ENCODE measurements around the gene SETBP1.

Gene SETBP1

DNA sequence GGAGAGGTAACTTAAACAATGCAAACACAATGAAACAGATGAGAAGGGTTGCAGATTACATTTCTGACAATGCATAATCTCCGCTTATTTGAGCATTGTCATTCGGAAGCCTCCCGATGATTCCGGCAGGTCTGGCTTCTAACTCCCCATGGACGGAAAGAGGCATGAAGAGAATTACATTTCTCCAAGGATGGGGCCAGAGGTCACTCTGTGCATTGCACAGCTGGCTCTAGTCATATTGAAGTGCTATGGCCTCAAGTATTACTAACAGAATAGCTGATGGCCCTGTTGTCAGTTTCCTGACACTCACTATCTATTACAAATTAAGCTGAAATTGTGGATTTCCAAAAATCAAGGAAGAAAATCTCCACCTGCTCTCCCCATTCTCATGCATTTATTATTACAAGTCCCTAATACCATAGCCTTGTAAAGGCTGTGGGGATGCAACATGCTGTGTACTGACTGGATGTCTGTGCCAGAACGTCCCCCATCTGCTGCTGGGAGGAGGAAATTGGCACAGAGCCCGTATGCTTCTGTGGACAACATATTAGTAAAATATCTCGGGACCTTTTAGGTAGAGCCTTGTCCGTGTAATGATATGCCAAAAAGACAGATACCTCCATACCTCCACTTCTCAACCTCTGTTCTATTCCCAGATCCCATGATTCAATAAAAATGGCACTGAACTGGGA is 168.1 kb downstream of the SETBP1 start:
- DNase-seq = no peak

DNA sequence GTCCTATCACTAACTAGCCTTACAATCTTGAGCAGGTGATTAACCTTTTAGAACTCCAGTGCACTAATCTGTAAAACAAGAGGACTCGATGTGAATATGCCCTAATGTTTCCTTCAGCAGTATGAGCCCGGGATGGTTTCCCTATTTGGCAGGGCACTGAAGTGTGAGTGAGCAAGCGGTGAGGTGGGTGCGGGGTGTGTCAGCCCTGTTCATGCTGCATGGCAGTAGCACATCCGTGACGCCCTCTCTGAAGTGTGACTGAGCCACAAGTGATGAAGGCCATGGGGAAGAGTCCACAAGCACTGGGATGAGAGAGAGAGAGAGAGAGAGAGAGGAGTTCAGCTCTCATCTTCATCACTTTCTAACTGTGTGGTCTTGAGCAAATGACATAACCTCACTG is 168.7 kb downstream of the SETBP1 start:
- DNase-seq = no peak

DNA sequence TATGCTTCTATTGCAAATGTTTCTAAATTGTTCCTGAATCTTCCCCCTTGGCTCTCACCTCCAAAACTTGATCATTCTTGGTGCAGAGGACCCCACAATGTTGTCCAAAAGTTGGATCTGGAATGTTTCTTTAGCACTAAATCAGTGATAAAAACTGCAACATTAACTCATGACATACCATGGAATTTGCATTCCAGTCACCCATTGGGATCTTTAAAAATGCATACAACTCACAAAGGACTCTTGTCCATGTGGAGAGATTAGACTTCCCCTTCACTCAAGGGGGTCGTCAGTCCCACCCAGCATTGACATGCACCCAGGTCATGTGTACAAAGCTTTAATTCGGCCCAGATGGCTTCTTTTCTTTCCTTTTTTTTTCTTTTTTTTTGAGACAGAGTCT is 169.3 kb downstream of the SETBP1 start:
- no peak for DNase-seq

DNA sequence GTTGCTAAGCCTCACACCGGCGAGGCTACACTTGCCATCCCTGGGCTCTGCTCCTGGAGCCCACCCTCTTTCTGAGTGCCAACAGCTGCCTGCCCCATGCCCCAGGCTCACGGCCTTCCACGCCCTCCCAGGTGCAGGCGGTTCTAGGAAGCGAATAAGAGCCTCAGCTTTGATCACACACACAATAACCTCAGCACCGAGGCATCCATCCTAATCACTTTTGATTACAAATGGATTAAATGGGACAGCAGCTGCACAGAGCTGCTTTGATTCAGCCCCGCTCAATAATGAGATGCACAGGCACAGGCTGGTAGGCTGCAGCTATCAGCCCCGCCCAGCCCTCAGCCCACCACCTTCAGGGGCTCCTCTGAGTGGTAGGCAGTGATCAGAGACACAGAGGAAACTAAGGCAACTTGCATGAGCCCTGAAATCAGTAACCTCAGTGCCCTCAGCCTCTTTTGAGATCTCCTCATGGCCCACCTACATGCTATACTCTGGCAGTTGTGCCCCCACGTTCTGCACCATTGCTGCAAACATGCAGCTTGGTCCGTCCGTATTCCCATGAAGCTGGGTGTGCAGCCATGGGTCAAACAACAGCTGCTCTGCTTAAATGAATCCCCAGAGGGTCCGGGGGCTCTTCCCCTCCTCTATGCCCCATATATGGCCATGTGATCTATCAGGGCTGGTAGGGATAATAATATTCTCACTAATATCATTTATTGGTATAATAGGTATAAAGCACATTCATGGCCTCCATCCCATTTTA is 171.4 kb downstream of the SETBP1 start:
- DNase-seq = no peak

DNA sequence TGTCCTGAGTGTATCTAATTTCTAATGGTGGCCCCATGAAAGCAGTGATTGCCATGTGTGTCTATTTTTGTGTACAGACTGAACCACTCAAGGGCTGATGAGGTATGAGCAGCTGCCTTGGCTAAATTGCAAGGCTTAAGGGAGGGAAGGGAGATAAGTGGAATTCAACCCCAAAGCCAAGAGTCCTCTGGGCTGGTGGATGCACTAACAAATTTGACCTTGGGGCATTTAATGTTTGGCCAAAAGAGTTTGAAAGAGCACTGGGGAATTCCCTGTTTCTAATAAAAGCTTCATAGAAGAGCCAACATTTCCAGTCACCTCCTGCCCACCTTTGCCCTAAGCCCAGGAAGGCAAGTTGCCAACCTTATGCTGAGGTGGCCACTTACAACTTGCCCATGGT is 172.1 kb downstream of the SETBP1 start:
- DNase-seq = no peak

DNA sequence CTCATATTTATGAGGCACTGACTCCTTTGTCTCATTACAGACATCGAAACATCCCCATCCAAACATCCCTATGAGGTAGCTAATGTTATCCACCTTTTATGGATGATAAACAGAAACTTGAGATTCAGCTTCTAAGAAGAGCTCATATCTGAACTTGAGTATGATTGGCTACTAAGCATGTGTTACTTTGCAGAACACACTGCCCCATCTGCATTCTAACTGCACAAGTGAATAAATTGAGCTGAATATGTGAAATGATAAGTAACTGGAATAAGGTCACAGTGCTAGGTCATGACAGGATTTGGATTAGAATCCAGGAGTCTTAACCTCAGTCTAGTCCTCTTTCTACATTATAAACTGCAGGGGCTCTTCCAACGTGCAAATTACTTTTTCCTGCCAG is 172.7 kb downstream of the SETBP1 start:
- no peak for DNase-seq

DNA sequence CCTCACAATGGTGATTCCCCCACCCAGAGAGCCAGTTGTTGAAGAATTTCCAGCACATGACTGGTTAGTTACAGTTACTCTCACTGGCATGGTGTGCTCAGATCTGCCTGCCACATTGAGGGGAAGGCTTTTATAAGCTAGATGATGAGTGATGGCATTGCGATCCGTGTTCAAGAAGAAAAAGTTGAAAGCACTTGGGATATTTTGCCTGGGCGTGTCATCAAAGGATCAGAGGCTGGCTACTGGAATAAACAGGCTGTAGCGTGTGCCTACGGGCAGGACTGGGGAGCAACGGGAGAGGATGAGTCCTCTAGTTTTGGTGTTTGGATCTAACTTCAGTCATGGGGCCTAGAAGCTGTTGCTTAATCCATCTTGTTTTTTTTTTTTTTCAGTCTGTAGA is 175.0 kb downstream of the SETBP1 start:
- no peak for DNase-seq

DNA sequence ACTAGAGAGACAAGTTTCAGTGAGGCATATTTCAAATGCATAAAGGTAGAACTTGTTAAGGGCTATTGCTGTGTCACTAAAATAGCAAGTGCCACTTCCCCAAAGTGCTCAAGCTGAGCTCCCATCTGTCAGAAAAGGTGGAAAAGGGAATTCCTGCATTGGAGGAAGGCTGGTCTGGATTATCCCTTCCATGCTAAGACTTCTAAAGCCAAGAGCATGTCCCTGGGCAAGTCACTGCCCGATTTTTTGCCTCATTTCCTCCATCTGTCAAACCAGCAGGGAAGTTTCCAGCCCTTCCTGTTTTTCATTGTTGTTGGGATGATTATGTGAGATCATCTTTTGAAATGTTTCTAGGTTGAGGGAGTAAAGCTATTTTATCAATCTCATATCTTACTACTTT is 175.5 kb downstream of the SETBP1 start:
- DNase-seq = no peak

DNA sequence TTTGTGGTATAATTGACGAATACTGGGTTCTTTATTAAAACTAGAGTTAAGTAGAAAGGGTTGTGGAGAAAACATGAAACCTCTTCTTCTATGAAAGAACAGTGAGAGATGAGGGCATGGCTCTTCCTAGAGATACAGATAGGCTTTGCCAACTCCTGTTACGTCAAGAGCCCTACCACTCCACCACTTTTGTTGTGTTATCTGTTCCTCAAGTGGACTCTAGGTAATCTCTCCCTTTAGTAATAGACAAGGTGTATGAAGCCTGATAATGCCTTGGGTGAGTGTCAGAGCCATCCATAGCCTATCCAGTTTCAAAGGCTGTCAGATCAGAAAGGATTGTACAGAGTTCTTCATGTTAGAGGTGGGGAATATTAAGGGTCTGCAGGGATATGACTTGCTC is 176.4 kb downstream of the SETBP1 start:
- DNase-seq = no peak

DNA sequence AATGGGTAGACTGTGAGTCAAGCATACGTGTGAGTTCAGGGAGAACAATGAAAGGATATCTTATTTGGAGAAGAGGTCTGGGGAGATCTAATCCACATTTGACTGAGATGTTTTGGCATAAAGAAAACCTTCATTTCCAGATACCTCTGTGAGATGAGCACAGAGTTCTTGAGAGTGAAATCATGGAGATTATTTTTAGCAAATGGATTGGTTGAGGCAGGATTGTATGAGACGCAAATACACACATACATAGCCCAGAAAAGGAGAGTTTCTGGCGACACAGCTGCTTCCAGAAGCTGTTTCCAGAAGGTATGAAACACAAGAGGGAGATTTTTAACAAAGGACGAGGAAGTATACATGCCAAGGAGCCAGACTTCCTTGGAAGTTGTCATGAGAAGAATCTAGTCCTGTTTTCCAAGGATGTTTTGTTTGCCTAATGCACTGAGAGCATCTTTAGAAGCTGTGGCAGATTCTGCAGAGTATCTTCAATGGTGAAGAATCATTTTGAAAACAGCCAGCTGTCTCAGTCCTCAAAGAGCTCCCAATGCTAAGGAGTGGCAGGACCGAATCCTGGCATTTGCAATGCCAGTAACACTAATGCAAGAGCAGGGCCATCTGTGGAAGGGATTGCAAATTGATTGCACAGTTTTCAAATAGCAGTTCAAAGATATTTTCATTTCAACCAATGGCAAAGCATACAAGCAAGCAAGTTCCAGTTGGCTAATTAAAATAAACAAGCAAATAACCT is 177.2 kb downstream of the SETBP1 start:
- no peak for DNase-seq

DNA sequence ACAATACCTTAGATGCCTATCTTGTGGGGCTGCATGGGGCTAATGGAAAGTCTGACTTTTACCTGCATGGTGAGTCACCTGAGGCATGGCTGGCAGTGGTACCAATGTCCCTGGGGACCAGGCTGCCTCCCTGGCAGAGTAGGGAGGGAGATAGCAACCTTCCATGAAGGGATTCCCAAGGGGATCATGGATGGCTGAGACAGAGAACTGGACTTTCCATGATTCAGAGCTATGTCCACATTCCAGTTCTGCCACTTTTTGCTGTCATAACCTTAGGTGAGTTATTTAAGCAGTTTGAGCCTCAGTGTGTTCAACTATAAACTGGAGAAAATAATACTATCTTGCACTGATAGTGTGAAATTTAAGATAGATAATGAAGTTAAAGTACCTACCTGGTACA is 178.6 kb downstream of the SETBP1 start:
- DNase-seq = no peak

DNA sequence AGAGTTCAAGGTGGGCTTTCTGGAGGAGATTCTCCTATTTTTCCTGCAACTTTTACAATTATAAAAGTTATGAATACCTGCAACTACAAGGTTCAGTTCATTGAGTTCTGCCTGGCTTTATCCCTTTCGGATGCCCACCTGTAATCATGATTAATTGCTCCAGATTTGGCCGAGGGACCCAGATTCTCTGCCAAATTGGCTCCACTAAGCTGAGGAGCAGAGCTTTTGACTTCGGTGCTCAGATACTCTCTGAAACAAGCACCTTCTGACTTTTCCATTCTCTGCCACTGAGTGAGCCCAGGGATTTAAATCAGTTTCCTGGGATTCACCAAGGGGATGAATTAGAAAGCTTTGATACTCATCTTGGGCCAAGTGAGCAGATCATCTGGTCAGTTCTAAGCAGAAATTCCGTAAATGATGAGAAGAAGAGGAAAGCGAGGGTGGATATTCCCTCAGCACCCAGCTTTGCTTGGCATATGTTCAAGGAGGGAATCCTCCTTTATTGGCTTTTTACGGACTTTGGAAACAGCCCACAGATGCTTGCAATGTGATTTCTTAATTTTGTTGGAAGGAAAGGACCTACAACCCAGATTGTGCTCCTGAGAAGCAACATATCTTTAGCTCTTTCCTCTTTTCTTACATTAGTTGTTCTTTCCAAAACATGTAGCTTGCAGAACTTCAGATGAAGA is 179.2 kb downstream of the SETBP1 start:
- DNase-seq = no peak

DNA sequence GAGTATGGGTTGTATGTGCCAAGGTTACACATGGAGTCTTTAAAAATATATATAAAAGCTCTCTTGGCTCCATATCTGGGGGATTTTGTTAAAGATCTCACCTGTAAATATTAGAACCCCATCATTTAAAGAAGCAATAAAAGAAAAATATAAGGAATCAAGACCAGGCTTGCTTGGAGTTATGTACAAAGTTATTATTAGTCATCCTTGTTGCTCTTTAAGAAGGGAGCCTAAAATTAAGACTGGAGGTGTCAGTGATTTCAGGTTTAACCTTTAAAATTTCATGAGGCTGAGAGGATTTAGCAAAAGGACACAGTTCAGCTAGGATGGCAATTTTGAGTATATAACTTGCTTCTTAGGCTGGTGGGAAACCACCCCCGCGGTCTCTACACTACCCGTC is 181.4 kb downstream of the SETBP1 start:
- no peak for DNase-seq

DNA sequence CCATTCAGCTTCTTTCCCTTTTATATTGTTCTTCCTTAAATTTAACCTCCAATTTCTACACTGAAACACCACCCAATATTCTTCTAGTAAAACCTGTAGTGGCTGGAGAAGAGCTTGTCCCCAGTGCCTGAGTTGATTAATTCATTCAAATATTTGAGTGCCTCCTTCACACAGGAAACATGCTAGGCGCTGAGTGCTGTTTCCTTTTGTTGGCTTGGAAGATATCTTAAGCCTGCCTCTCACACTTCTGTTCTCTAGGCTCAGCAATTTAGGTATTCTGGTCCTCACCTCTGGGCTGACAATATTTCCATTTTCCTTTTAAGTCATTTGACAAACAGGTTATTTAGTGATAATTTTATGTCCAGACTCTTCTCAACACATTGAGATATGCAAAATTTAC is 185.4 kb downstream of the SETBP1 start:
- DNase-seq = no peak

DNA sequence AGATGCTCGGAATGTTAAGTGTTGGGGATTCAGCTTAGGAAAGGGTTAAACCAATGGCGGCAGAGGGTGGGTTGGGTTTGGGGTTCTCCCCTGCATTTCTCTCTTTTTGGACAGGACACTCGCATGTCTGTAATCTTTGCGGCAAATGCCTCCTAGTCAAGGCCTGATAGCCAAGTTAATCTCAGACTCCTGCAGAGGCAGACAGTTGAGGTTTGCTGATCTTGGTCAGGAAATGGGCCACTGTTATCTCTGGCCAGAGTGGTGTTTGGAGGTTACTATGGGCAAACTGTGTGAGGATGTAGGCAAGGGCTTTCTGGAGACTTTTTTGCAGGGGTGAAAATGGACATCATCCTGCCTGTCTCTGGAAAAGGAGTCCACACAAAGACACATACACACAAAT is 188.8 kb downstream of the SETBP1 start:
- no peak for DNase-seq

DNA sequence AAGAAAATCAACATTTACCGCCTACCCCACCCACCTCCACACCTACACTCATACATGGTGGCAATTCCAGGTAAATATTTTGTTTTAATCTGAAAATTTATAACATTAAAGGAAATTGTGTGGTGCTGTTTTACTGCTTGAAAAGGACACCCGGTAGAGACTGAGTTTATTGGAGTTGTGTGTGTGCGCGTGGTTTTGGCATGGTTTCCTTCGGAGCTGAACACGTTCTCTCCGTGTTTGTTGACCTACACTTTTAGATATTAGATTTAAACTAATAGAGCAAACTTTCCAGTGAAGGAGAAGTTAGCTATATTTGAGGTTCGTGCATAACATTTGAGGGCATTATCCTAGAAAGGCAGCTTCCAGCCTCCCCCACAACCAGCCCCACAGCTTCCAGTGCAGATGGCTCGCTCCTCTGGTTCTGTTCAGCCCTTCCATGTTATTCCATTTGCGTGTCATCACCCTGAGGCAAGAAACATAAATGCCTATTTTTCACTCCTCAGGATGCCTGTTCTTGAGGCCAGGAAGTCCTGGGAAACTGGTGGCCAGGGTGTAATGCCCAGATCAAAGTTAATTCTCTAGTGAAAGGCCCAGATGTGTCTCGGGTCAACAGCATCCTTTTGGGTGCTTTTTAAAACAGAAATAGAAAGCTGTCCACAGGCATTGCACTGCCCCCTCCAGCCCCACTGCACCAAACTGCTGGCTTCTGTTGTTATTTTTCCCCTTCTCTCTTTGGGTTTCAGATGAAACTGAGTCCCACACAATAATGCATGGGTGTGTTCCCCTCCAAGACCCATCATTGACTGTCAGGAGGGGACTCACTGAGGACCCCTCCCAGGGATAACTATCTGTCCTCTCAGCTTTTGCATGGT is 190.2 kb downstream of the SETBP1 start:
- DNase-seq = no peak

DNA sequence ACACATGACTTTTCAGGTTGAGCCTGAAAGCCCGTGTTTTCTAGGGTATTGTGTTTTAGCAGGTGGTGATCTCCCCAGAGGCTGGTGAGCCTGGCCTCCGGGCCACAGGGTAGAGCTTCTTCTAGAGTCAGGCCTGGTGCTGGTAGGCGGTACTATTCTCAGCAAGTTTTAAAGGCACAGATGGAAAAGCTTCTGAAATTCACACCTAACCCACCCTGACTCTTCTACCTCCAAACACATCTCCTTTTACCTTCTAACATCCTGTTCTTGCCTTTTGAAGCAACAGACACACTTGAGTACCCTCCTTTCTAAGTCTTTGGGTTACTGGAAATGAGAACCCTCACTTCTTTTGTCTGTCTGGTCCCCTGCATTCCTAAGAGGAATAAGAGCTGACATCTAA is 191.1 kb downstream of the SETBP1 start:
- no peak for DNase-seq

DNA sequence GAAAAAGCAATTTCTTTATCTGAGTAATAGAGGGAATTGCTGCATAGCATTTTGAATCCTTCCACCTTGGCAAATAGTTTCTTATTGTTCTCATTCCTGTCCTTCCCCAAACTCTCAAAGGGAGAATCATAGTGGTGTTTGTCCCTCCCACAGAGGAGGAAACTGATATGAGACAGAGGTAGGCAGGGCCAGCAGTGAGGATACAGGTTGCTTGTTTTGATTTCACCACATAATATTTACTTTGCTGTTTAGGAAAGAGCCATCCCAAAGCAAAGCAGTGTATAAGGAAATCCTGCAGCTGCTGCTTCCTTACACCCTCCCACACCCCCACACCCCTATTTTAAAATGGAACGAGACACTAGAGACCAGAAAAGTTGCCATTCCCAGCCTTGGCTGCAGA is 195.3 kb downstream of the SETBP1 start:
- no peak for DNase-seq

DNA sequence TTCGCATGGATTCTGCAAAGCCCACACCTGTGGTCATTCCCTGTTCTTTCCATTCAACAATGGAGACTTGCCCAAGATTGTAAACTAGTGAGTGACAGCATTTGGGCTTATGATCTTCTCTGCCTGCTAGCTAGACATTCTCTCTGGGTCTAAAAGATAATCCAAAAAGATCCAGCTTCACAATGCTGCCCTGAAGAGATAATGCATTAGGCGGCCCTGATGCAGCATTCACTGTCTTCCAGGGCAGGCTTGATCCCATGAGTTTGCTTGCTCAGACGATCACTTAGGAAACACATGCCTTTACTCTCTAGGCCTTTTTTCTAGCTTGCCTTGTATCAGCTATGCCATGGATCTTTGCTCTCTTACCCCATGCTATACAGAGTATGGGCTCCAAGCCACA is 196.1 kb downstream of the SETBP1 start:
- DNase-seq = no peak

DNA sequence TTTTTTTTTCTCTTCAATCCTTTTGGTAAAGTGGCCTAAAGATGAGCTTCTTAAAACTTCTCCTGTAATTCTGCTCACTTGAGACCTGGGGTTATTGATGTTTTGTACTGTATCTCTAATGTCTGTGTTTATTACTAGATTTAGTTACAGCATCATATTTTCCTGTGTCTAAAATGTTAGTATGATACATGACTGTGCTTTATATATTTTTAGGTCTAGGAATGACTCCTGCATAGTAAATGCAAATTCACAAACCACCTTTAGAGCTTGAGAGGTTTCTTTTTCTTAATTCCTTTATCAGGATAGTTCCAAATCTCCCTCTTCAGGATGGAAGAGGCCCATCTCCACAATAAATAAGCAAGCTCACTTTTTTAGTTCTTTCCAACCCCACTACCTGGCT is 197.6 kb downstream of the SETBP1 start:
- DNase-seq = no peak

DNA sequence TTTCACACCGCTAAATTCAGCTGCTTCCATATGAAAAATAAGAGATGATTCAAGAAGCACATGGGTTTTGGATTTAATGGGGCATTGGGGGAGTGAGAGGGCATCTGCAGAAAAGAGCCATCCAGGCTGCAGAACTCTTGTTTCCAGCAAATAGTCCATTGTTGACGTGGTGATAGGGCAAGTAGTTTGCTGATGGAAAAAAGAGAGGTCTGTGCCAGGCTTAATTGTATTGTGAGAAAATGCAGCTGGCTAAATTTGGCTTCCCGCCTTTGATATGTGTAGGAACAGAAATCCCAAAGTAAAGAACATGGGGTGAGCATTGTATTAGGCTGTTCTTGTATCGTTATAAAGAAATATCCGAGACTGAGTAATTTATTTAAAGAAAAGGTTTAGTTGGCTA is 199.5 kb downstream of the SETBP1 start:
- no peak for DNase-seq

DNA sequence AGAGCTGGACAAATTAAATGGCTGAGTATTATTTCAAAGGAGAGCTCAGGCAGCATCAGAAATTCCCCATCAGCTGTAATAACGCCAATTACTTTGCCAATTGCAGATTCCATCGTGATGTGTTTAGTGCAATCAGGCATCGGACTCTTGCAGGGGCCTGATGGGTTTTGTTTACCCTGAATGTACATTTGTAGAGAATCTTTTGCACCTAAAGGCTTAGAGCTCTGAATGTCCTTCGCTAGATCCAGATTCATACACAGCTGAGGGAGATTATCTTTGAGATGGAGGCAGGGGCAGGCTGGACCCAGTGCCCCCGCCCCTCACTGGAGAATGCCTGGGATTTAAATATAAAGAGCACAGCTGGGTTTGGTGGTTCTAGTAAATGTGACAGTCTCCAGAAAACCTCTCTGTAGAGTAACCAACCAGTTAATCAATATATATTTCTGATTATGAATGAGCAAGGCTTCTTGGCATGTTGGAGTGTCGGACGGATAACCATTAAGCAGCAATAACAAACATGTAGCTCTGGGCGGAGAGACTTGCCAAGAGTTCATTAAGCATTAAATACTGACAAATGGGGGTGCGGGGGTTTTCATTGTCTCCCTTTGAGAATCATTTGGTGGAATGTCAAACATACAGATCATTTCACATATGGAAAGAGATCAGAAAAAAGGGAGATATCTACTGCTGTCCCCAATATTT is 200.9 kb downstream of the SETBP1 start:
- no peak for DNase-seq
